ENCODE measurements around the gene ISLR.

The ISLR gene

DNA sequence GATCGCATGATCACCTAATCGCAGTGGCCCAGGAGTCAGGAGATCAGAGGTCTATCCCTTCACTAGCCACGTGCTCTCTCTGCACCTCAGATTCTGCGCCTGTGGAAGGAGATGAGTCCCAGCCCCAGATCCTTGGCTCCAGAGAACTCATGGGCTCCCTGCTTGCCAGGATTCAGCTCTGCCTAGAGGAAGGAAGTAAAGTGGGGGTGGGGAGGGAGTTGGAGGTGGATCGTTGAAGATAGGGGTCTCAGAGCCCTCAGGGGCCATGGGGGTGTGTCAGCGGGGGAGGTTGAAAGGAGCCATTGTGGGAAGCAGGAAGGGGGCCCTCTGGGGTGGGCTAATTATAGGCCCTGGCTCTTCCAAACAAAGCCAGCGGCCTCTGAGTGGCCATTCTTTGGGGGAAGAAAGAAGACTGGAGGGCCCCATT is 40.4 kb downstream of the ISLR start:
- DNase-seq: no peak

- DNase-seq: no peak
Measured at GRCh38 chr15:74214324-74215021, 41.0 kb downstream of the ISLR start.

DNA sequence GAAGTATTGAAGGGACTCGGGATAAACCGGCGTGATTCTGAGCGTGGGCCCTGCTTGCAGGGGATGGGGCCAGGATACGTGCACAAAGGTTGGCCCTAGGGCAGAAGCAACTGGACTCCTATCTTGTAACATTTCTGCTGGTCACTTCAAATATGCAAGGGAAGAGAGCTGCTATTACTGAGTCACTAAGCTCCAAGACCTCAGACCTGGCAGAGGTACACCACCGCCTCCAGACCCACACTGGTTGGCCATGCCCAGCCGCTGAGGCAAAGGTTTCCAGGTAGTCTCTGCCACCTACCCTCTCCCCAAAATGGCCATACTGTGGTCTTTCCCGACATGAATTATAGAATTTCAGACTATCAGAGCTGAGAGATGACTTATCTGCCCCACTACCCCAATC is 42.4 kb downstream of the ISLR start:
- no peak for DNase-seq

DNA sequence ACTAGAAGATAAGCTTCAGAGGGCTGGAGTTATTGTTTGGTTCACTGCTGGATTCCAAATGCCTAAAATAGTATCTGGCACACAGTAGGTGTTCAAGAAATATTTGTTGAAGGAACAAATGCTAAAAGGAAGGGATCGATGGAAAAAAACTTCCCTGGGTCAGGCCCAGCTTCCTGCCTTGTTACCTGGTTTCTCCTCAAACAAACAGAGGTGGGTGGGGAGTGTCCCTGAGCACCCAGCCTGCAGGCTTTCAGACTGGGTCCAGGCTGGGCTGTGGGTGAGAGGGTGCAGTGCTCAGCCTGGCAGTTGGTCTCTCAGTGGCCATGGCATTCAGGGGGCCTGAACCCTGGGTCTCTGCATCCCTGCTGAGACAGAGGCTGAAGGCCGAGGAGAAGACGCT is 43.4 kb downstream of the ISLR start:
- no peak for DNase-seq

- no peak for DNase-seq
Measured at GRCh38 chr15:74217907-74218885, 44.7 kb downstream of the ISLR start.

DNA sequence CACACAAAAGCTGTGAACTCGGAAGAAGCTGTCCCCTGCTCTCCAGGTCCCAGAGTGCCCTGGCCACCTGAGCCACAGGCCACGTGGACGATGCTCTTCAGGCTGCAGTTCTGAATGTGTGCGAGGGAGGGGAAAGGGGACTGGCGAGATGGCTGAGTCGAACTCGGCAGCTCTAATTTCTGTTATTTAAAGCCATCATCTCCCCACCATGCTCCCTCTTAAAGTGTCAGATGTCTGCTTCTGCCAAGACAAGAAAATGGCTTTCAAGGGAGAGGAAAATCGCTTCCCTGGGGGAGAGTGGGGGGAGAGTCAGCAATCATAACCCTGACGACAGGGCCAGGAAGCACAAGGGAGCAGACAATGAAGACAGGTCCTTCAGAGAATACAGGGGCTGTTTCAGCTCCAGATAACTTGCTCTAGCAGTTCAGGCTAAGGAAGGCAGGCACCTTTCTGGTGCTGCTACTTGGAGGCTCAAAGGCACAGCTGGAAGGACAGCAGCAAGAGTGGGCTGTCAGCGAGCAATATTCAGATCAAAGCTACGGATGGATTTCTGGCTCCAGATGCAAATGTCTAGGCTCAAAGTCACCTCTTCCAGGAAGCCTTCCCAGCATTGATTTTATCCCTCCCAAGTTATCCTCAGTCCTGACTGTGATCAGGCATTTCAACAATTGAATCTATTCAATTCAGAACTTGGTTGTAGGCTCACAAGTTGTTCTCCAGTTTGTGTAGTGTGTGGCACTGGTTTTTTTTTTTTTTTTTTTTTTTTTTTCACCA is 47.2 kb downstream of the ISLR start:
- DNase-seq: no peak

GRCh38 chr15:74221399-74222239 is 48.1 kb downstream of the ISLR start:
- no peak for DNase-seq

DNA sequence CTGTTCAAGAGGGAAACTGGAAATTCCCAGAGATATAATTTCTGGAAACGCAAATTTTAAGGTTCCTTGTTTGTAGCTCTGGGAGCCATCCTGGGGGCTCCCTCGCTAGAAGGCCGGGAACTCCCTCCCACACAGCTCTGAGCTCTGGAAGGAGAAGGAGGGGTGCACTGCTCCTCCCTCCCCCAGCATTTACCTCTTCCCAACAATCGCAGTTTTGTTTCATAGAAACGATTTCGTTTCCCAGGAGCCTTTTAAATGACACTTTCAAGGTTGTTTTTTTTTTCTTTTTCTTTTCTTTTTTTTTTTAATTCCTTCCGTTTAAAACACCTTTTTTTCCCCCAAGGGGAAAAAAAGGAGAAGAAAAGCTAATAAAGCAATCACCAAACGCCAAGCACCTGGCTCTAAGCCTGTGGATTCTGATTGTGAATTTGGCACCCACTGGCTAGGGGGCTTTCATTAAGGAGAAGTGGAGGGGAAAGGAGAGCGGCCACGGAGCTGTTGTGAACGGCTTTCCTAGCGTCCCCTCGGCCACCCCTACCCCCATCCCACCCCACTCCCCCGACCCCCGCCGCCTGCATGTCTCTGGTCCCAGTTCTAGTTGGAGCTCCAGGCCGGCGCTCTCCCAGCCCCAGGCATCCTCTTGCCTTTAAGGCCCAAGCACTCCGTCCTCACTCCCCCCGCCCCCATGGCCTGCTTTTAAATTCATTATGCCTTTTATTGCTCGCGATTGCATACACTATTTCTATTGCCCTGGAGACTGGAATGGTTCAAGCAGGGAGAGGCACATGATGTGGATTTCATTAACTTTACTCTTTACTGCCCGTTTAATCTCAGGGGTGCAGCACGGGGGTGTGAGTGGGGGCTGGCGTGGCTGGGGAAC is 49.0 kb downstream of the ISLR start:
- no peak for DNase-seq

DNA sequence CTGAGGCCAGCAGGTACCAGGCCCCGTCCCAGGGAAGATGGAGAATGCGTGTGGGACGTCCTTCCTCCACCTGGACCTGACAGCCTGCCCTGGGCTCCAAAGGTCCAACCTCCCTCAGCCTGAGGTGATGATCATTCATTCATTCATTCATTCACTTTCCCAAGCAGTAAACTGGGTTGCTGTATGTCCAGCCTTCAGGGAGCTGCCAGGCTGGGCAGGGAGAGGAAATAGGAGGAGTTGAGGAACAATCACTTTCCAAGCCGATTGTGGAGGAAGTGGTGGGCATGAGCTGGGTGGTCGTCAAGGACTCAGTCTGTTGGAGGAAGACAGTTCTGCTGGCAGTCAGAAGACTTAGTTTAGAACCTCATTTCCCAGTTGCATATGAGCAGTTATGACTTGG is 52.4 kb downstream of the ISLR start:
- no peak for DNase-seq

Measured in CD4-positive, alpha-beta T cell treated with Interleukin-6 for 4 hours (primary cell).